MG63 (cell line): ENCODE results near the gene PPIL1. TPM values are rescaled to one million over a fixed set of nuclear protein-coding genes. Genes with fewer than 3 reads are reported as not detected.

Experiments used
- DNase-seq: peaks from one replicate; pipeline ENCODE4 v3.0.0-alpha.2; 2020
- H3K27me3 ChIP-seq: fragments of 250-450 bp; sonication (Bioruptor Pico); 2 replicates; pipeline ENCODE4 v1.5.1; 2020; ENCODE audit warnings: mild to moderate bottlenecking, moderate library complexity
- H3K36me3 ChIP-seq: fragments of 250-450 bp; sonication (Bioruptor Pico); 2 replicates; pipeline ENCODE4 v1.5.1; 2020; ENCODE audit warnings: mild to moderate bottlenecking, moderate library complexity
- H3K4me3 ChIP-seq: fragments of 250-450 bp; sonication (Bioruptor Pico); 2 replicates; pipeline ENCODE4 v1.5.1; 2020; ENCODE audit warnings: mild to moderate bottlenecking, moderate library complexity
- H3K9me3 ChIP-seq: fragments of 250-450 bp; sonication (Bioruptor Pico); 2 replicates; pipeline ENCODE4 v1.5.1; 2020; ENCODE audit warnings: mild to moderate bottlenecking, moderate library complexity
- total RNA-seq: library from RNA; depleted of rRNA; stranded (reverse); fragments of >200 nt; shearing (Covaris generic); gene quantifications from 2 replicates; pipeline ENCODE4 v1.2.3, GENCODE V29; 2014; ENCODE audit warnings: low replicate concordance

Gene PPIL1
- total RNA-seq, 1 experiment from 2014 or later: 52.9 TPM

GRCh38 chr6:36863670-36864540 is 10.7 kb downstream of the PPIL1 start:
- H3K9me3 ChIP-seq: no peaks in the 10 kb centered on the region
- no peaks in the 10 kb centered on the region for H3K27me3 ChIP-seq
- DNase-seq: no peak
- H3K36me3 ChIP-seq: peaks cover 39% of the 10 kb centered on the region
- no peak overlapping the region for H3K4me3 ChIP-seq

DNA sequence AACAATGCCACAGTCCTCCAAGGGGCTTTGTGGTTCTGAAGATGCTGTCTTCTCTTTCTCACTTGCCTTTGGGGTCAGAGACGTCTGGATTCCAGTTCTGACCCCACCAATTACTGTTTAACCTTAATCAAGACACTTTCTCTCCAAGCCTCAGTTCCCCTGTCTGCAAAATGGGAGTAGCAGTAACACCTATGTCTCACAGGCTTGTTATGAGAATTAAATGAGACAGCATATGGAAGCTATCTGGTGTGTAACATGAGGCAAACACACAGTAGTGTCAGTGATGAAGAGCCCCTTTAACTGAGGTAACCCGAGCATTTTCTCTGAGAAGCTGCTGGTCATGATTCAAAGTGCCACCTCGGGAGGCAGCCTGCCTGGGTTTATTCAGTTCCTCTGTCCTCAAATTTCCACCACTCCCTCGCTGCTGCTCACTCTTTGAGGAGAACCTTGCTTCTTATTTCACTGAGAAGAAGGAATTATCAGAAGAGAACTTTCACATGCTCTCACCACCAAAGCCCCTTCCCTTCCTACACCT is 11.7 kb downstream of the PPIL1 start:
- Histone ChIP-seq H3K4me3 (no peak overlapping the region), H3K9me3 (no peaks in the 10 kb centered on the region), H3K36me3 (peaks cover 37% of the 10 kb centered on the region), H3K27me3 (no peaks in the 10 kb centered on the region)
- DNase-seq: no peak

DNA sequence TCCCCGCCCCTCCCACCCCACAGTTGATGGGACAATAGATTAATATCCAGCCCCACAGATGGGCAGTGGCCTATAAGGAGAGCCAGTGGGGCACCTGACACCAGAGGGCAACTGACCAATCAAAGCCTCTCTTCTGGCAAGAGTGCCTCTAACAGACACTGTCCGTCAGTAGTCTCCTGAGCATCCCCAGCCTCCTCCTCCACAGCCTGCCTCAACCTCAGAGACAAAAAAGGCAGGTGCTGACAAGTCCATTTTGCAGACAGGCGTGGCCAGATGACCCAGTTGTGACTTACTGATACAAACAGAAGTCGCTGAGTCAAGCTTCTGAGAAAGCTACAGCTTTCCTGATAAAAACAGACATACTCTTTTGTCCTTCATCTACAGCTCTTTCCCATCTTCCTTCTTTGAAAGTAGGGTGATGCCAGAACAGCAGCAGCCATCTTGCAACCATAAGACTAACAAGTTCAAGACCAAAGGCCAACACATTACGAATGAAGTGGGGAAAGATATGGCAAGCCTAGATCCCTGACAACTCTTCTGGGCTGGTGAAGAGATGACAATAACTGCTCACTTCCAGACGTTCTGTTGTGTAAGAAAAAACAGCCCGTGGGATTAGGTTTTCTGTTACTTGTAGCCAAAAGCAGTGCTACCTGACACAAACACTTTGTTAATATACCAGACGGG is 12.3 kb downstream of the PPIL1 start:
- Histone ChIP-seq H3K36me3 (peaks cover 35% of the 10 kb centered on the region), H3K9me3 (no peaks in the 10 kb centered on the region), H3K4me3 (no peak overlapping the region), H3K27me3 (no peaks in the 10 kb centered on the region)
- DNase-seq: no peak

- peaks cover 49% of the 10 kb centered on the region for H3K36me3 ChIP-seq
These were observed 14.5 kb downstream of the PPIL1 start for GRCh38 chr6:36860126-36860525.

GRCh38 chr6:36858407-36858981 is 16.1 kb downstream of the PPIL1 start:
- peak; percentile 77 for DNase-seq
- Histone ChIP-seq H3K36me3 (peaks cover 51% of the 10 kb centered on the region), H3K9me3 (no peaks in the 10 kb centered on the region), H3K4me3 (no peak overlapping the region), H3K27me3 (no peaks in the 10 kb centered on the region)

More at GRCh38 chr6:36860126-36860525, 14.5 kb downstream of the PPIL1 start:
- H3K4me3 ChIP-seq: no peak overlapping the region
- no peaks in the 10 kb centered on the region for H3K9me3 ChIP-seq
- no peaks in the 10 kb centered on the region for H3K27me3 ChIP-seq
- no peak for DNase-seq

- H3K27me3 ChIP-seq: no peaks in the 10 kb centered on the region
- H3K4me3 ChIP-seq: no peak overlapping the region
- peaks cover 49% of the 10 kb centered on the region for H3K36me3 ChIP-seq
- no peak for DNase-seq
- no peaks in the 10 kb centered on the region for H3K9me3 ChIP-seq
These were observed 17.3 kb downstream of the PPIL1 start for GRCh38 chr6:36857325-36857724.

DNA sequence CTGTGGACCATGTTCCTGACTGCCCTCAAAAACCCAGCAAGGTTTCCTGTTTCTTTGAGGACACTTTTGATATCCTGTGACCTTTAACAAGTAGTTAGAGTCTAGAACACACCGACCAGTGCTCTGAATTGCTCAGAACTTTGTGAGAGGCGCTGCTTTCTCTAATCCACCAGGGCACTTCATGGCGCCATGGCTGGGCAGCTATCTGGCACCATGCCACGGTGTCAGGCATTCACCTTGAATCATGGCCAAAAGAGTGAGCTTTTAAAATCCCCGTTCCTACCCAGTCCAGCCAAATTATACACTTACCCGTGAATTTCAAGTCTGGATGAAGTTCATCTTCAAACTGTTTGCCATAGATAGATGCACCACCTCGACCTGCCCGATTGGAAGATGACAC is 18.3 kb downstream of the PPIL1 start:
- Histone ChIP-seq H3K9me3 (no peaks in the 10 kb centered on the region; the same call in 1 of the 2 replicates), H3K4me3 (no peak overlapping the region), H3K27me3 (no peaks in the 10 kb centered on the region), H3K36me3 (peaks cover 58% of the 10 kb centered on the region)
- DNase-seq: no peak

- Histone ChIP-seq H3K27me3 (no peaks in the 10 kb centered on the region), H3K4me3 (no peak overlapping the region), H3K9me3 (peaks cover 3% of the 10 kb centered on the region; the same call in 1 of the 2 replicates), H3K36me3 (peaks cover 57% of the 10 kb centered on the region)
- DNase-seq: no peak
These were observed 18.9 kb downstream of the PPIL1 start for GRCh38 chr6:36855750-36856149.

GRCh38 chr6:36853325-36853724 is 21.3 kb downstream of the PPIL1 start:
- H3K36me3 ChIP-seq: peaks cover 61% of the 10 kb centered on the region
- no peak overlapping the region for H3K4me3 ChIP-seq
- H3K9me3 ChIP-seq: peaks cover 4% of the 10 kb centered on the region; the same call in 1 of the 2 replicates
- H3K27me3 ChIP-seq: no peaks in the 10 kb centered on the region
- no peak for DNase-seq

DNA sequence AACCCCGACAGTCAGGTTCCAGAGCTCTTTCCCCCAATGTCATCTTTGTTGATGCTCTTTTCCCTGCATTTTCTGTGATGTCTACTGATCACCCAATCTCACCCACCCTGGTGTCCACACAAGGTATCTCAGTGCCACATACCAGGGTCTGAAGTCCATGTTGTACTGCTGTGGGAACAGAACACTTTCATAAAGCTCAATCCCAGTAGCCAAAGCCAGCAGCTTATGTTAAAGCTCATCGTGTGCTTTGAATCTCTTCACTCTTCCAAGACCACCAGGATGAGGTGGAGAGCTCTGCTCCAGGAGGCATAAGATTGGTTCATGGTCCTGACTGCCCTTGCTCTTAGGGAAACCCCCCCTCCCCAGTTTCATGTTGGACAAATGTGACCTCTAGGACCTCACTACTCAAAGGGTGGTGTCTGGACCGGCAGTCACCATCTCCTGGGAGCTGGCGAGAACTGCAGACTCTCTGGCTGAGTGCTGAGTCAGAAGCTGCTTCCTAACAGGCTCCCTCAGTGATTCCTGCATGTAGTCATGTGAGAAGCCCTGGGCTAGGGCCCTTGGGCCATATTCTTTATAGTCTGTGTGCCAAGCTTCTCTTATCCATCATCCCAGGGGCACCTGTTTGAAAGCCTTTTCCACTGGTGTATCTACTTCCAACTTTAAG is 22.0 kb downstream of the PPIL1 start:
- no peaks in the 10 kb centered on the region for H3K27me3 ChIP-seq
- peak; percentile 52 for DNase-seq
- peaks cover 61% of the 10 kb centered on the region for H3K36me3 ChIP-seq
- H3K9me3 ChIP-seq: peaks cover 4% of the 10 kb centered on the region; the same call in 1 of the 2 replicates
- no peak overlapping the region for H3K4me3 ChIP-seq

GRCh38 chr6:36851626-36852025 is 23.0 kb downstream of the PPIL1 start:
- H3K36me3 ChIP-seq: peaks cover 57% of the 10 kb centered on the region
- H3K4me3 ChIP-seq: no peak overlapping the region

GRCh38 chr6:36851149-36851614 is 23.4 kb downstream of the PPIL1 start:
- H3K36me3 ChIP-seq: peaks cover 52% of the 10 kb centered on the region
- DNase-seq: no peak
- peaks cover 4% of the 10 kb centered on the region; the same call in 1 of the 2 replicates for H3K9me3 ChIP-seq
- H3K4me3 ChIP-seq: no peak overlapping the region
- H3K27me3 ChIP-seq: no peaks in the 10 kb centered on the region

More at GRCh38 chr6:36851626-36852025, 23.0 kb downstream of the PPIL1 start:
- H3K27me3 ChIP-seq: no peaks in the 10 kb centered on the region
- no peak for DNase-seq
- peaks cover 4% of the 10 kb centered on the region; the same call in 1 of the 2 replicates for H3K9me3 ChIP-seq

- DNase-seq: no peak
- Histone ChIP-seq H3K4me3 (no peak overlapping the region), H3K36me3 (peaks cover 41% of the 10 kb centered on the region), H3K9me3 (peaks cover 4% of the 10 kb centered on the region; the same call in 1 of the 2 replicates), H3K27me3 (no peaks in the 10 kb centered on the region)
These were observed 24.6 kb downstream of the PPIL1 start for GRCh38 chr6:36850021-36850420.

DNA sequence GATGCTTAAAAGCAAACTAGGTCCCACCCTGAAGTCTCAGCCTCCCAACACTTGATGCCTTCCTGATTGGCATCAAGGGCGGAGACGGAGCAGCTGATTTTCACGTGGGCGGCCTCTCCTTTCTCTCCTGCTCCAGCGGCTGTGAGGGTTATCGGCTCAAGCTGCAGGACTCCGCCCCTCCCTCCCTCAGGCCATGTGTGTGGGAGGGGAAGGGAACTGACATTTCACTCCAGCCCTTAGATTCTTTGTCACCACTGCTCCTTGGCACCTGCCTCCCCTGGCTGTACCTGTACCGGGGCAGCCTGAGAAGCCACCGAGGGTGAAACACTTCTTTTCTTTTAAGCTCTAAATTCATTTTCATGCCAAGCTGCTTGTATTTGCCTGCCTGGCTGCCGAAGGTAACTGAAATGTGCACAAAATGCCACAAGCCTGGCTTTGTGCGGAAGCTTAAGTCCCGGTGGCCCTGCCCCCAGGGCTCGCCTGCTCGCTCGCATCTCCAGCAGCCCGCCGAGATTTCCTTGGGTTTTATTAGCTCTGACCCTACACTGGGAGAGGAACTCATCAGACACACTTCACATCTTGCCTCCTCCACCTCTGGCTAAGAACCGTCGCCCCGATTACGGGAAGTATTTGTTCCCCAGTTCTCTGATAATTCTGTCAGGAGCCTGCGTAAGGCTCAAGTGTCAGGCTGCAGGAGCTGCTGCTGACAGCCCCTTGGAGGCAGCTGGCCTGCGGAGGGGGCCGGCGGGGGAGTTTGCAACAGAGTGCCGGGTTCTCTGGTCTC is 25.8 kb downstream of the PPIL1 start:
- peaks cover 4% of the 10 kb centered on the region; the same call in 1 of the 2 replicates for H3K9me3 ChIP-seq
- no peak overlapping the region for H3K4me3 ChIP-seq
- peaks cover 29% of the 10 kb centered on the region for H3K36me3 ChIP-seq
- no peak for DNase-seq
- H3K27me3 ChIP-seq: no peaks in the 10 kb centered on the region

GRCh38 chr6:36847991-36848390 is 26.6 kb downstream of the PPIL1 start:
- Histone ChIP-seq H3K36me3 (peaks cover 25% of the 10 kb centered on the region), H3K4me3 (no peak overlapping the region), H3K27me3 (no peaks in the 10 kb centered on the region), H3K9me3 (peaks cover 4% of the 10 kb centered on the region; the same call in 1 of the 2 replicates)
- no peak for DNase-seq
